Posterior cingulate gyrus (tissue), 11 donors: ENCODE measurements around the gene CAB39L.
A peak's percentile ranks its signal among the peaks of the same experiment; 100 is the strongest.

Source experiments
- DNase-seq, 10 donors: peaks; one replicate each; pipeline versions ENCODE4 v3.0.0 to v3.0.0-alpha.2; 2020 to 2021; ENCODE audit warnings: mixed read lengths in 3 of 10
- intact Hi-C: fragments of 100-400 bp; cut with DNase I; formaldehyde crosslinking; loops from one replicate; pipeline ENCODE4 v1.15.1; 2023

CAB39L gene

GRCh38 chr13:49443357-49443703, 534 bp downstream of the CAB39L start:
- intact Hi-C loops, result loop anchor here (5.0 kb wide), 1 partner anchor 164 kb away; no protein-coding TSS in a partner anchor
- peak in 2 of 10 donors; percentile 7 to 8 for DNase-seq

DNA sequence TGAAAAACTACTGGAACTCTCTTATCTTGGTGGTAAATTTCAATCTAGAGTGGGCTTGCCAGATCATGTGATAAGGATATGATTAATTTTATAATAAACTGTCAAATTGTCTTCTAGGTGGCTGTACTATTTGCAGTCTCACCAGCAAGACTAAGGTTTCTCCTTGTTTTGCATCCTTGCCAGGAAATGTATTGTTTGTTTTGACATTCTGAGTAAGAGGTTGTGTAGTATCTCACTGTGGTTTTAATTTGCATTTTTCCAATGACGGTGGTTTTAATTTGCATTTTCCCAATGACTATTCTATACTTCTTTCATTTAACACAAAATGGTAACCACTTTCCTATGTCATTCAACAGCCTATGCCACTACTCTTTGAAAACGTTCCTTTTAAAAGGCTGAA, 2.0 kb downstream of the CAB39L start:
- DNase-seq, result no peak
- intact Hi-C loops, result loop anchor here (5.0 kb wide), 1 partner anchor 165 kb away; no protein-coding TSS in a partner anchor

GRCh38 chr13:49441312-49441711, 2.6 kb downstream of the CAB39L start:
- intact Hi-C loops, result loop anchor here (5.0 kb wide), 1 partner anchor 166 kb away; no protein-coding TSS in a partner anchor

DNA sequence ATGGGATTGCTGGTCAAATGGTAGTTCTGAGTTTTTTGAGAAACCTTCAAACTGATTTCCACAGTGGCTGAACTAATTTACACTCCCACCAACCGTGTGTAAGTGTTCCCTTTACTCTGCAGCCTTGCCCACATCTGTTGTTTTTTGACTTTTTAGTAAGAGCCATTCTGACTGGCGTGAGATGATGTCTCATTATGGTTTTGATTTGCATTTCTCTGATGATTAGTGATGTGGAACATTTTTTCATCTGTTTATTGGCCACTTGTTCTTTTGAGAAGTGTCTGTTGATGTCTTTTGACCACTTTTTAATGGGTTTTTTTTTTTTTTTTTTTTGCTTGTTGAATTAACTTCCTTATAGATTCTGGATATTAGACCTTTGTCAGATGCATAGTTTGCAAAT, 4.3 kb downstream of the CAB39L start:
- no peak for DNase-seq

More at GRCh38 chr13:49441312-49441711, 2.6 kb downstream of the CAB39L start:
- DNase-seq, result no peak

DNA sequence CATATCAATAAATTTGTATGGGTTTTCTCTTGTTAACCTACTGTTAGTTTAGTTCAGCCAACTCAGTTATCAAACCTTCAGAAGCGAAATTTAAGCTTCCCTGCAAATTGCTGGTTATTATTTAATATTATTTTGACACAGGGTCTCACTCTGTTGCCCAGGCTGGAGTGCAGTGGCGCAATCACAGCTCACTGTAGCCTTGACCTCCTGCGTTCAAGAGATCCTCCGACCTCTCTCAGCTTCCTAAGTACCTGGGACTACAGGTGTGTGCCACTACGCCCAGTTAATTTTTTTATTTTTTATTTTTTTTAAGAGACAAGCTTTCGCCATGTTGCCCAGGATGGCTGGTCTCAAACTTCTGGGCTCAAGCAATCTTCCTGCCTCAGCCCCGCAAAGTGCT, 6.2 kb downstream of the CAB39L start:
- intact Hi-C loops, result loop anchor here (2.0 to 10.0 kb wide), 2 partner anchors 137 to 843 kb away; no protein-coding TSS in a partner anchor
- DNase-seq, result no peak

More for the DNA sequence above, 4.3 kb downstream of the CAB39L start:
- intact Hi-C loops, result loop anchor here (5.0 to 10.0 kb wide), 2 partner anchors 168 to 845 kb away; no protein-coding TSS in a partner anchor

- DNase-seq, result peak in 5 of 10 donors; percentile 7 to 86 (median 26)
- intact Hi-C loops, result loop anchor here (2.0 to 10.0 kb wide), 2 partner anchors 136 to 842 kb away; no protein-coding TSS in a partner anchor
These were observed 7.0 kb downstream of the CAB39L start for GRCh38 chr13:49436890-49437289.

GRCh38 chr13:49435992-49436391, 7.9 kb downstream of the CAB39L start:
- DNase-seq, result no peak
- intact Hi-C loops, result loop anchor here (2.0 to 10.0 kb wide), 2 partner anchors 135 to 841 kb away; no protein-coding TSS in a partner anchor

- intact Hi-C loops, result no loop called here
- no peak for DNase-seq
These were observed 14.7 kb downstream of the CAB39L start for GRCh38 chr13:49429121-49429520.

- intact Hi-C loops, result no loop called here
These were observed 15.7 kb downstream of the CAB39L start for GRCh38 chr13:49428041-49428763.

GRCh38 chr13:49424011-49424560, 19.8 kb downstream of the CAB39L start:
- intact Hi-C loops, result no loop called here
- no peak for DNase-seq

More at GRCh38 chr13:49428041-49428763, 15.7 kb downstream of the CAB39L start:
- DNase-seq, result no peak

GRCh38 chr13:49421391-49421790, 22.5 kb downstream of the CAB39L start:
- intact Hi-C loops, result no loop called here
- no peak for DNase-seq

DNA sequence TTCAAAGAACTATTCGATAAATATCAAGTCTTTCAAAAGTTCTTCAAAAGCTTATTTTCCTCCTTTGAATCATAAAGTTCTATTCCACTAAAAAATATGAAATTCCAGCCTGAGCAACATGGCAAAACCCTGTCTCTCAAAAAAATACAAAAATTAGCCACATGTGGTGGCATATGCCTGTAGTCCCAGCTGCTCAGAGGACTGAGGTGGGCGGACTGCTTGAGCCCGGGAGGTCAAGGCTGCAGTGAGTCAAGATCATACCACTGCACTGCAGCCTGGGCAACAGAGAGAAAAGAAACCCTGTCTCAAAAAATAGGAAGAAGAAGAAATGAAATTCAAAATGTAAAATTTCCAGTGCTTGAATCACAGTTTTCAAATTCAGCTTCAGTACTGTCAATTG, 24.6 kb downstream of the CAB39L start:
- intact Hi-C loops, result no loop called here

GRCh38 chr13:49418206-49418605, 25.7 kb downstream of the CAB39L start:
- intact Hi-C loops, result no loop called here
- DNase-seq, result no peak

More for the DNA sequence above, 24.6 kb downstream of the CAB39L start:
- no peak for DNase-seq

DNA sequence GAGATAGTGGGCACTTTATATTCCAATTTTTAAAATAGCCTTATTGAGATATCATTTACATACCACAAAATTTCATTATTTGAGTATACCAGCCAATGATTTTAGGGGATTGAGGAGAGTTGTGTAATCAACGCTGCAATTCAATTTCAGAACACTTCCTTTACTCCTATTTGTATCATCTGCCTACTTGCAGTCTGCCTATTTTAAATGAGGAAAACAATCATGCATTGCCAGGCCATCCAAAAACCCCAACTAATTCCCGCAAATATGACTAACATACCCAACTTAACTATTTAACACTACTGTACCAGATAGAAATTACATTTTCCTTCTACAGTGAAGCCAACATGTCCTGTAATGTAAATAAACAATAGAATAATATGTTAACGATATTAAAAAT, 26.7 kb downstream of the CAB39L start:
- no peak for DNase-seq
- intact Hi-C loops, result no loop called here

- intact Hi-C loops, result no loop called here
These were observed 31.1 kb downstream of the CAB39L start for GRCh38 chr13:49412749-49413148.

DNA sequence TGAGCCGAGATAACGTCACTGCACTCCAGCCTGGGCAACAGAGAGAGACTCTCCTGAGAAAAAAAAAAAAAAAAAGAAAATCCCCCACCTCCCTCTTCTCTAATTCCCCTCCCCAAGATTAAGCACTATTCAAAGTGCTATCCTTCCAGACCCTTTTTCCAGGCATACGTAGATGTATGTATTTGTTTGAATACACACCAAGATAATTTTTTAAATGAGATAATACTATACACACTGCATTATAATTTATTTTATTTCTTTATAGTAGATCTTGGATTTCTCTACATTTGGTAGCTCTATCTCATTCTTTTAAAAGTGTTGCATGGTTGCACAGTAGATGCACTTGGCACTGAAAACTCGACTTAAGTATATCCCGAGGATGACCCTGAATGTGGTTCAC, 32.5 kb downstream of the CAB39L start:
- DNase-seq, result no peak
- intact Hi-C loops, result no loop called here

More at GRCh38 chr13:49412749-49413148, 31.1 kb downstream of the CAB39L start:
- DNase-seq, result no peak

- DNase-seq, result no peak
- intact Hi-C loops, result no loop called here
These were observed 33.4 kb downstream of the CAB39L start for GRCh38 chr13:49410477-49410876.

- intact Hi-C loops, result no loop called here
- no peak for DNase-seq
These were observed 33.9 kb downstream of the CAB39L start for GRCh38 chr13:49410006-49410405.

GRCh38 chr13:49409008-49409407, 34.9 kb downstream of the CAB39L start:
- no peak for DNase-seq
- intact Hi-C loops, result no loop called here

DNA sequence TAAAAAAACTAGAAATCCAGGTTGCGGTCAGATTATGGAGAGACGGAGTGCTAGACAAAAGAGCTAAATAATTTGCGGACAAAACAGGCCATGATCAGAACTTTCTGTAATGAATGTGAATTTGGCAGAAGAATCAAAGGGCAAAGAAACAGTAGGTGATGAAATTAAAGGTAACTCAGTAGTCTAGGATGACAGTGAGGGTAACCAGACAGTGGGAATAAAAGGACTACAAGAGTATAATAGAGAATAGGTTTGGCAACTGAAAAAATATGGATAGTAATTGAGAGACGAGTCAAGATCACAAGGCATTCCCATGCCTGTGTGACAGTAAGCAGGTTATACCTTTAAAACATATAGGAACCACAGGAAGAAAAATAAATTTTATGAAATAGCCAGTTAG, 35.9 kb downstream of the CAB39L start:
- no peak for DNase-seq
- intact Hi-C loops, result no loop called here

DNA sequence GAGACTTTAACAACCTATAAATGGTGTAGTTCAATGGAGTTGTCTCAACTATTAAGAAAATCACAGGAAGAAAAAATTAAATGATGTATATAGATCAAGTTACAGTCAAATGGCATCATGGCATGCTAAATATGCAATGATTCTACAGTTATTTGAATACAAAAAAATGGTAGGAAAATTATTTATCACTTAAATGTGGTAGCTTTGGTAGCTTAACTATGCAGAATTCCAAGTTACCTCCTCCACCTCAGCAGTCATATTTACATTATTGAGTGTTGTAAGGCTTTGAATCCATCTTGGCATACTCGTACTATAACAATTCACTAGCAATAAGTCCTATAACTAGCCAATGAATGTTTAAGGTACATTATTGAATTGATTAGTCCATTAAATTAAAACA, 36.8 kb downstream of the CAB39L start:
- no peak for DNase-seq
- intact Hi-C loops, result no loop called here

DNA sequence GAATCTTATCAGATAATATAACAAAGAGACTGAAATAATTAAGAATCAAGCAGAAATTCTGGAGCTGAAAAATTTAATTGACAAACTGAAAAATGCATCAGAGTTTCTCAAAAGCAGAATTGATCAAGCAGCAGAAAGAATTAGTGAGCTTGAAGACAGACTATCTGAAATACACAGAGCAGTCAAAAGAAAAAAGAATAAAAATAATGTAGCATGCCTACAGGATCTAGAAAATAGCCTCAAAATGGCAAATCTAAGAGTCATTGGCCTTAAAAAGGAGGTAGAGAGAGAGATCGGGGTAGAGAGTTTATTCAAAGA, 39.2 kb downstream of the CAB39L start:
- no peak for DNase-seq
- intact Hi-C loops, result no loop called here
